ENCODE measurements around the gene MYL9.
"Not testable (repeated sequence)": the region's sequence is repeated elsewhere in the genome, so short reads cannot be mapped to it uniquely, and the experiment has no call there.

MYL9 gene

DNA sequence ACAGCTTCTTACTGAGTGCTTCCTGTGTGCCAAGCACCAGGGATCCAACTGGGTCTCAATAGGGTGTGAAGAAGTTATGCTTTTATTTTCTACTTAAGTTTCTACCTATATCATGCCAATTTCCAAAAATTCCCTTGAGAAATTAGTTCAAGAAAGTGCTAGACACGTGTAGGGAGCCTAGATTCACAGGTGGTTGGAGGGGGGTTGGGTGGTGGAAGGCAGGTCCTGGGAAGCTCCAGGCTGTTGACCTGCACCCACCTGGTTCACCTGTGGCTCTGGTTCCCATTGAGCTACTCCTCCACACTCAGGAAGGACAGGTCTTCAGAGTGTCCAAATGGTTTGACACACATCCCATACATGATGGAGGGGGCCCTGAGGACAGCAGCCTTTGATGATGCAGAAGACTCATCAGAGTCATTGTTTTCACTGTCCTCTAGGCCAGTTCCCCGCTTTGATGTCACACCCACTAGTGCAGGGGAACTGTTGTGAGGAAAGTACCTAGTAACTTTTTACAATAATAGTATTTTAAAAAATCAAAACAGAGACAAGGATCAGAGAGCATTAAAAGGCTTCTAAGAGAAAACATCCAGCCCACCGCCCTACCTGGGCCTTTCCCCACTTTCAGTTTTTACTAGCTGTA is 39.8 kb upstream of the MYL9 start:
- no peak overlapping the region for H3K4me3 ChIP-seq (ENCODE audit: low read length)
- H3K27me3 ChIP-seq (ENCODE audit: insufficient read depth, low read length), result no peaks in the 10 kb centered on the region
- H3K36me3 ChIP-seq (ENCODE audit: insufficient read depth, low read length), result peaks cover 91% of the 10 kb centered on the region
- no peaks in the 10 kb centered on the region for H3K9me3 ChIP-seq (ENCODE audit: insufficient read depth, low read depth, low read length)
- 86% methylated on average over 1 of the region's 3 CpGs for WGBS
- no peak overlapping the region for H3K27ac ChIP-seq (ENCODE audit: low read depth, low read length)
- H3K9ac ChIP-seq (ENCODE audit: low read depth, low read length), result no peak overlapping the region
- H3K4me1 ChIP-seq (ENCODE audit: insufficient read depth, low read length), result no peaks in the 10 kb centered on the region

- Histone ChIP-seq H3K36me3 (ENCODE audit: insufficient read depth, low read length) (peaks cover 85% of the 10 kb centered on the region), H3K9me3 (ENCODE audit: insufficient read depth, low read depth, low read length) (no peaks in the 10 kb centered on the region), H3K27ac (ENCODE audit: low read depth, low read length) (no peak overlapping the region), H3K27me3 (ENCODE audit: insufficient read depth, low read length) (no peaks in the 10 kb centered on the region), H3K4me3 (ENCODE audit: low read length) (no peak overlapping the region), H3K9ac (ENCODE audit: low read depth, low read length) (no peak overlapping the region), H3K4me1 (ENCODE audit: insufficient read depth, low read length) (no peaks in the 10 kb centered on the region)
- WGBS, result 98% methylated on average over 3 of the region's 4 CpGs
Observed at GRCh38 chr20:36504295-36504694, 37.0 kb upstream of the MYL9 start.

DNA sequence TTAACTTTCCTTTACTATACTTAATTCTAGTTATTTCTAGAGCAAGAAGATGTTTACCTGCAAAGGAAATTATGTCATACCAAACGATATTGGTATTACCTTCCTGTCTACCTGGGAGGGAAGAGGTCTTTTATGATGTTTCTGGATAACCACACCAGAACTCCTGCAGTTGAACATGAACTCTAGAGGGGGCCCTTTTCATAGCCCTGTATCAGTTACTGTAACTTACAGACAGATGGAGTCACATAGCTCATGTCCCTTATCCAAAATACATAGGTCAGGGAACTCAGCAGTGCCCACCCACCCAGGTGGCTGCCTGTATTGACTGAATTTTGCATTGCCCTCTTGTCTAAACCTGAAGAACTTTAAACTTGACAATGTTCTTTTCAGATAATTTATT is 35.1 kb upstream of the MYL9 start:
- Histone ChIP-seq H3K4me1 (ENCODE audit: insufficient read depth, low read length) (no peaks in the 10 kb centered on the region), H3K9me3 (ENCODE audit: insufficient read depth, low read depth, low read length) (no peaks in the 10 kb centered on the region), H3K36me3 (ENCODE audit: insufficient read depth, low read length) (peaks cover 80% of the 10 kb centered on the region), H3K4me3 (ENCODE audit: low read length) (no peak overlapping the region), H3K9ac (ENCODE audit: low read depth, low read length) (no peak overlapping the region), H3K27ac (ENCODE audit: low read depth, low read length) (no peak overlapping the region), H3K27me3 (ENCODE audit: insufficient read depth, low read length) (no peaks in the 10 kb centered on the region)
- no CpG with 5 or more reads among the region's 1 CpG for WGBS

GRCh38 chr20:36507746-36508145 is 33.6 kb upstream of the MYL9 start:
- H3K9ac ChIP-seq (ENCODE audit: low read depth, low read length), result no peak overlapping the region
- H3K4me3 ChIP-seq (ENCODE audit: low read length), result no peak overlapping the region
- no peak overlapping the region for H3K27ac ChIP-seq (ENCODE audit: low read depth, low read length)
- H3K4me1 ChIP-seq (ENCODE audit: insufficient read depth, low read length), result no peaks in the 10 kb centered on the region
- no peaks in the 10 kb centered on the region for H3K27me3 ChIP-seq (ENCODE audit: insufficient read depth, low read length)
- WGBS, result 97% methylated on average over 6 of the region's 6 CpGs
- H3K36me3 ChIP-seq (ENCODE audit: insufficient read depth, low read length), result peaks cover 78% of the 10 kb centered on the region
- H3K9me3 ChIP-seq (ENCODE audit: insufficient read depth, low read depth, low read length), result no peaks in the 10 kb centered on the region

DNA sequence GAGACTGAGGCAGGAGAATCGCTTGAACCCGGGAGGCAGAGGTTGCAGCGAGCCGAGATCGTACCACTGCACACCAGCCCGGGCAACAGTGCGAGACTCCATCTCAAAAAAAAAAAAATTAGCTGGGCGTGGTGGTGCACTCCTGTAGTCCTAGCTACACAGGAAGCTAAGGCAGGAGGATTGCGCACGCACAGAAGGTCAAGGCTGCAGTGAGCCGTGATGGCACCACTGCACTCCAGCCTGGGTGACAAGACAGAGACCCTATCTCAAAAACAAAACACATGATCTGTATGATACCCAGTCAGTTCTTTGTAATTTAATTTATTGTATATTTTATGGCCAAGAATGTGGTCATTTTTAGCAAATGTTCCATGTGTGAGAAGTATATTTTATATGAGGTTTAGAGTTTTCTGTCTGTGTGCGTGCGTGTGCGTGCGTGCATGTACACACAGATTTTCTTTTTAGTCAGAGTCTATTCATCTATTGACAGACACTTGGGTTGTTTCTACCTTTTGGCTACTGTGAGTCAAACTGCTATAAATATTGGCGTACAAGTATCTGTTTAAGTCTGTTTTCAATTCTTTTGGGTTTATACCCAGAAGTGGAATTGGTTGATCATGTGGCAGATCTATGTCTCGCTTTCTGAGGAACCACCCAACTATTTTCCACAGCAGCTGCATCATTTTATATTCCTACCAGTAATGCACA is 22.2 kb upstream of the MYL9 start:
- no peaks in the 10 kb centered on the region for H3K9me3 ChIP-seq (ENCODE audit: insufficient read depth, low read depth, low read length)
- no peaks in the 10 kb centered on the region for H3K27me3 ChIP-seq (ENCODE audit: insufficient read depth, low read length)
- WGBS, result 95% methylated on average over 17 of the region's 17 CpGs
- H3K4me1 ChIP-seq (ENCODE audit: insufficient read depth, low read length), result no peaks in the 10 kb centered on the region
- H3K36me3 ChIP-seq (ENCODE audit: insufficient read depth, low read length), result peaks cover 70% of the 10 kb centered on the region
- H3K9ac ChIP-seq (ENCODE audit: low read depth, low read length), result no peak overlapping the region
- no peak overlapping the region for H3K27ac ChIP-seq (ENCODE audit: low read depth, low read length)
- no peak overlapping the region for H3K4me3 ChIP-seq (ENCODE audit: low read length)

DNA sequence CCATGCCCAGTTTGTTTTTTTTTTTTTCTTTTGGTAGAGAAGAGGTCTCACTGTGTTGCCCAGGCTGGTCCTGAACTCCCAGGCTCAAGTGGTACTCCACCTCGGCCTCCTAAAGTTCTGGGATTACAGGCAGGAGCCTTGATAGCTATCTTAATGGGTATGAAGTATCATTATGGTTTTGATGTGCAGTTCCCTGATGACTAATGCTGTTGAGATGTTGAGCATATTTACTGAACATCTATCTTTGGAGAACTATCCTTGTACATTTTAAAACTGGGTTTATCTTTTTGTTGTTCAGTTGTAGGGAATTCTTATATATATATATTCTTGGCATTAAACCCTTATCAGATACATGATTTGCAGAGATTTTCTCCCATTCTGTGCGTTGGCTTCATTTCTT is 21.4 kb upstream of the MYL9 start:
- no peak overlapping the region for H3K4me3 ChIP-seq (ENCODE audit: low read length)
- H3K27me3 ChIP-seq (ENCODE audit: insufficient read depth, low read length), result no peaks in the 10 kb centered on the region
- no peaks in the 10 kb centered on the region for H3K4me1 ChIP-seq (ENCODE audit: insufficient read depth, low read length)
- H3K9ac ChIP-seq (ENCODE audit: low read depth, low read length), result no peak overlapping the region
- H3K36me3 ChIP-seq (ENCODE audit: insufficient read depth, low read length), result peaks cover 68% of the 10 kb centered on the region
- WGBS, result 96% methylated on average over 2 of the region's 2 CpGs
- H3K9me3 ChIP-seq (ENCODE audit: insufficient read depth, low read depth, low read length), result no peaks in the 10 kb centered on the region
- no peak overlapping the region for H3K27ac ChIP-seq (ENCODE audit: low read depth, low read length)

- no peak overlapping the region for H3K9ac ChIP-seq (ENCODE audit: low read depth, low read length)
- no peaks in the 10 kb centered on the region for H3K27me3 ChIP-seq (ENCODE audit: insufficient read depth, low read length)
- 81% methylated on average over 1 of the region's 1 CpG for WGBS
- no peaks in the 10 kb centered on the region for H3K4me1 ChIP-seq (ENCODE audit: insufficient read depth, low read length)
- peaks cover 69% of the 10 kb centered on the region for H3K36me3 ChIP-seq (ENCODE audit: insufficient read depth, low read length)
- H3K9me3 ChIP-seq (ENCODE audit: insufficient read depth, low read depth, low read length), result no peaks in the 10 kb centered on the region
- no peak overlapping the region for H3K27ac ChIP-seq (ENCODE audit: low read depth, low read length)
- H3K4me3 ChIP-seq (ENCODE audit: low read length), result no peak overlapping the region
Observed at GRCh38 chr20:36521526-36521925, 19.8 kb upstream of the MYL9 start.

GRCh38 chr20:36522412-36522811 is 18.9 kb upstream of the MYL9 start:
- H3K27ac ChIP-seq (ENCODE audit: low read depth, low read length); H3K4me1 ChIP-seq (ENCODE audit: insufficient read depth, low read length); H3K27me3 ChIP-seq (ENCODE audit: insufficient read depth, low read length); H3K9me3 ChIP-seq (ENCODE audit: insufficient read depth, low read depth, low read length); H3K9ac ChIP-seq (ENCODE audit: low read depth, low read length); H3K4me3 ChIP-seq (ENCODE audit: low read length): not testable (repeated sequence)
- WGBS, result 88% methylated on average over 7 of the region's 7 CpGs
- peaks cover 76% of the 10 kb centered on the region for H3K36me3 ChIP-seq (ENCODE audit: insufficient read depth, low read length)

DNA sequence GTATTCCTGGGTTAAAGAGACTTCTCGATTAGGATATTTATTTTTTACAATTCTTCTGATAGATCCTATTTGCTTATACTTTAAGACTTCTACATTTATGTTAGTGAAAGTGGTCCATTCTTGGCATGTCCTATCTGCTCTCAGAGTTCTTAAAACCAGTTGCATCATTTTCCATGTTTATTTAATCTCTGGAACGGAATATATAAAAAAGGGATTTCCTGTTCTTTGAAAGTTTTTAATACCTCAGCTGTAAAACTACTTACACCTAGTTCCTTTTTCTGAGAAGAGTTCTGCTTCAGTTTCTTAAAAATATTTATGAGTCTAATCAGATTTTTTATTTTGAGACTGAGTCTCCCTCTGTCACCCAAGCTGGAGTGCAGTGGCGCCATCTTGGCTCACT is 18.0 kb upstream of the MYL9 start:
- Histone ChIP-seq H3K9ac (ENCODE audit: low read depth, low read length) (no peak overlapping the region), H3K9me3 (ENCODE audit: insufficient read depth, low read depth, low read length) (no peaks in the 10 kb centered on the region), H3K36me3 (ENCODE audit: insufficient read depth, low read length) (peaks cover 73% of the 10 kb centered on the region), H3K27me3 (ENCODE audit: insufficient read depth, low read length) (no peaks in the 10 kb centered on the region), H3K27ac (ENCODE audit: low read depth, low read length) (no peak overlapping the region), H3K4me3 (ENCODE audit: low read length) (no peak overlapping the region), H3K4me1 (ENCODE audit: insufficient read depth, low read length) (no peaks in the 10 kb centered on the region)
- 97% methylated on average over 1 of the region's 3 CpGs for WGBS

- Histone ChIP-seq H3K9me3 (ENCODE audit: insufficient read depth, low read depth, low read length) (no peaks in the 10 kb centered on the region), H3K36me3 (ENCODE audit: insufficient read depth, low read length) (peaks cover 62% of the 10 kb centered on the region), H3K27ac (ENCODE audit: low read depth, low read length) (no peak overlapping the region)
Observed at GRCh38 chr20:36525620-36526365, 15.5 kb upstream of the MYL9 start.

GRCh38 chr20:36526521-36527011 is 14.8 kb upstream of the MYL9 start:
- H3K9me3 ChIP-seq (ENCODE audit: insufficient read depth, low read depth, low read length), result no peaks in the 10 kb centered on the region
- WGBS, result 94% methylated on average over 29 of the region's 29 CpGs
- H3K9ac ChIP-seq (ENCODE audit: low read depth, low read length), result no peak overlapping the region
- H3K4me1 ChIP-seq (ENCODE audit: insufficient read depth, low read length), result no peaks in the 10 kb centered on the region
- H3K36me3 ChIP-seq (ENCODE audit: insufficient read depth, low read length), result peaks cover 55% of the 10 kb centered on the region
- no peak overlapping the region for H3K27ac ChIP-seq (ENCODE audit: low read depth, low read length)
- no peaks in the 10 kb centered on the region for H3K27me3 ChIP-seq (ENCODE audit: insufficient read depth, low read length)
- no peak overlapping the region for H3K4me3 ChIP-seq (ENCODE audit: low read length)

More at GRCh38 chr20:36525620-36526365, 15.5 kb upstream of the MYL9 start:
- Histone ChIP-seq H3K27me3 (ENCODE audit: insufficient read depth, low read length) (no peaks in the 10 kb centered on the region), H3K4me1 (ENCODE audit: insufficient read depth, low read length) (no peaks in the 10 kb centered on the region), H3K9ac (ENCODE audit: low read depth, low read length) (no peak overlapping the region), H3K4me3 (ENCODE audit: low read length) (no peak overlapping the region)
- WGBS, result 96% methylated on average over 17 of the region's 17 CpGs
